Activated naive CD4-positive, alpha-beta T cell treated with anti-CD3 and anti-CD28 coated beads, Interleukin-2, amount 50 U/mL, for 72 hours (primary cell): ENCODE data around the gene PLEKHS1. TPM values are rescaled to one million over a fixed set of nuclear protein-coding genes. Genes with fewer than 3 reads are reported as not detected.
"Not testable (repeated sequence)": the region's sequence is repeated elsewhere in the genome, so short reads cannot be mapped to it uniquely, and the experiment has no call there.

Source experiments
- ATAC-seq, 2 donors: fragments of 150-1000 bp; cut with Tn5 transposase; 2 replicates each; pipeline ENCODE4 v1.10.0; 2021; ENCODE audit warnings: mild to moderate bottlenecking in 2 of 2, moderate library complexity in 2 of 2
- DNase-seq, 2 donors: peaks; one replicate each; pipeline ENCODE4 v3.0.0; 2021 to 2022; ENCODE audit warnings: low spot score in 2 of 2
- H3K27ac Mint-ChIP-seq, 2 donors: one replicate each; pipeline ENCODE4 v1.8.0; 2022; ENCODE audit warnings: mild to moderate bottlenecking in 2 of 2, mixed read lengths in 2 of 2
- H3K36me3 Mint-ChIP-seq, 2 donors: one replicate each; pipeline ENCODE4 v1.8.0; 2022; ENCODE audit warnings: mixed read lengths in 2 of 2
- H3K9me3 Mint-ChIP-seq, 2 donors: one replicate each; pipeline ENCODE4 v1.8.0; 2022; ENCODE audit warnings: mixed read lengths in 2 of 2
- total RNA-seq, 2 donors: library from RNA; stranded (reverse); gene quantifications; one replicate each; pipeline ENCODE4 v1.2.3, GENCODE V29; 2022

PLEKHS1 gene
- total RNA-seq, 2 donors from 2014 or later: not detected

DNA sequence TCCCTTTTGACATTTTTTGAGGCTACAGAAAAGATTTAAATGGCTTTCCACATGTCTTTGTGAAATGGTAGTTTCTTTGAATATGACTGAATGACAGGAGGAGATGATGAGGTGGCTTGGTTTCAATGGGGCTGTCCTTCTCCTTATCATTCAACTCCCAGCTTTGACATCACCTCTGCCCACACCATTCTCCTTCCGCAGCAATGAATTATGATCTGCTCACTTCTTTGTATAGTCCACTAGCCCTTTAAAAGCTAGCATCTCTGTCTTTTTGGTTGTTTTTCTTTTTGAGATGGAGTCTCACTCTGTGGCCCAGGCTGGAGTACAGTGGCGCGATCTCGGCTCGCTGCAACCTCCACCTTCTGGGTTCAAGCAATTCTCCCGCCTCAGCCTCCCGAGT lies 70.7 kb downstream of the PLEKHS1 start:
- DNase-seq: no peak
- Mint-ChIP-seq H3K27ac (no peak overlapping the region), H3K9me3 (no peaks in the 10 kb centered on the region)

DNA sequence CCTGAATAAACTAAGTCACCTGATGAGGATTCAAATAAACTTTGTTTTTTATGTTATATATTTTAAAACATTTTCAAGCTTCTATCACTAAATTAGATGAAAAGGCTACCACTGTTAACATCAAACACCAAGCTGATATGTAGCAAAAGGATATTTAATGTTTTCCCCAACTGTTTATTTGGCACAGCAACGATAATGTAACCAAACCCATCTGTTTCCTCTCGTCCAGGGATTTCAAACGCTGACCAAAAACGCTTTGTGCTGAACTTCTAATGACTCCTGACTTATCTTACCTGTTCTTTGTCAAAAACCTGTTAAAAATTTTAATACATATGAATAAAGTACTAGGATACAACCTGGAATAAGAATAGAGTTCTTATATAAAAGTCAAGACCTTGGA lies 71.9 kb downstream of the PLEKHS1 start:
- H3K9me3 Mint-ChIP-seq: no peaks in the 10 kb centered on the region
- H3K27ac Mint-ChIP-seq: no peak overlapping the region
- no peak for DNase-seq
- no peak for ATAC-seq
- H3K36me3 Mint-ChIP-seq: no peaks in the 10 kb centered on the region

More for the DNA sequence above, 70.7 kb downstream of the PLEKHS1 start:
- H3K36me3 Mint-ChIP-seq: no peaks in the 10 kb centered on the region
- no peak for ATAC-seq

DNA sequence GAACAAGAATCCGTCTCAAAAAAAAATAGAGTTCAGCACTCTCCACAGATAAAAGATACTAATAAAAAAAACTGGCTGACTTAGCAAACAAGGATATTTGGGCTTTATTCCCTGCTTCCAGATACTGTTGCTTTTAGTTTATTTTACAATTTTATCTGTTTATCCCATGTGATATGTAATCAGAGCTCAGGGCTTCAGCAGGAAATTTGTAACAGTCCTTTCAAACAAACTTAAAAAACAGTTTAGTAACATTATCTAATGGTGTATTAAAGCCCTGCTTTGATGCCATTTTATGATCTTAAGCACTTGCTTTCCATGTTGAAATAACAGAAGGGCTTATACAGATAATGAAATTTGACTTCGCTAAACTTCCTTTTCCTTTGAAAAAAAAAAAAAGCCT lies 74.3 kb downstream of the PLEKHS1 start:
- no peak for DNase-seq
- Mint-ChIP-seq H3K36me3 (no peaks in the 10 kb centered on the region), H3K9me3 (no peaks in the 10 kb centered on the region), H3K27ac (no peak overlapping the region)
- ATAC-seq: no peak

DNA sequence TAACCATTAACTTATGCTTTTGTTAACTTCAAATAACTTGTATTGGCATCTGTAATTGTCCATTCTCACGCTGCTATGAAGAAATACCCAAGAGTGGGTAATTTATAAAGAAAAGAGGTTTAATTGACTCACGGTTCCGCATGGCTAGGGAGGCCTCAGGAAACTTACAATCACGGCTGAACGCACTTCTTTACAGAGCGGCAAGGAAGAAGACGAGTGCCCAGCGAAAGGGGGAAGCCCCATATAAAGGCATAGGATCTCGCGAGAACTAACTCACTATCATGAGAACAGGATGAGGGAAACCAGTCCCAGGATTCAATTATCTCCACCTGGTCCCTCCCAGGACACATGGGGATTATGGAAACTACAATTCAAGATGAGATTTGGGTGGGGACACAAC lies 77.1 kb downstream of the PLEKHS1 start:
- not testable (repeated sequence) for DNase-seq, H3K36me3 Mint-ChIP-seq, ATAC-seq, H3K9me3 Mint-ChIP-seq, H3K27ac Mint-ChIP-seq

Other genes starting within 250 kb of the PLEKHS1 start
- not detected for gene HABP2, start 198.6 kb upstream of the PLEKHS1 start, total RNA-seq
- not detected for gene NRAP, start 87.6 kb upstream of the PLEKHS1 start, total RNA-seq
- gene CASP7, start 71.8 kb upstream of the PLEKHS1 start, total RNA-seq: 10 to 100 TPM in 1 of 2 donors, 1 to 10 TPM in 1; 8.5 to 10.6 TPM
- gene DCLRE1A, start 102.4 kb downstream of the PLEKHS1 start, total RNA-seq: 10 to 100 TPM in 1 of 2 donors, 1 to 10 TPM in 1; 2.6 to 13.6 TPM
- 10 to 100 TPM in 1 of 2 donors, 1 to 10 TPM in 1; 7.4 to 23.0 TPM for gene NHLRC2, start 103.0 kb downstream of the PLEKHS1 start, total RNA-seq